GM20000 (cell line): ENCODE data around the gene ZNF367.

Experiments used
- DNase-seq: peaks from one replicate; pipeline ENCODE4 v3.0.0; 2012; ENCODE audit warnings: low spot score
- TF ChIP-seq, protein P1 (sequence below): IDR thresholded peaks from 2 replicates; pipeline ENCODE4 v1.5.1; 2012; ENCODE audit warnings: mild to moderate bottlenecking, control low read depth; ENCODE audit errors: extremely low read depth, missing control alignments

The ZNF367 gene

DNA sequence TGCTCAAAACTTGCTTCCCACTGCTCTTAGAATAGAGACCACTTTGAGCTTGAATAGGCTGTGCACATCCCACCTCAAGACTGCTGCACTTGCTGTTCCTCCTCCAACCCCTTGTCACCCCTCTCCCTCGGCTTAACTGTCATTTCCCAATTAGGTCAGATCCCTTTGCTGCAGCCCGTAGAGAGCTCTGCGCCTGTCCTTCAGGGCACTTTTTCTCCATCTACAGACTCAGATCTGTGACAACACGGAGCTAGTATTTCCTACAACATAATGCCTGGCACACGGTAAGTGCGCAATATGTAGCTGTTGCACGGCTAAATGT lies 31.3 kb upstream of the ZNF367 start:
- DNase-seq = no peak
- TF ChIP-seq, protein P1, sequence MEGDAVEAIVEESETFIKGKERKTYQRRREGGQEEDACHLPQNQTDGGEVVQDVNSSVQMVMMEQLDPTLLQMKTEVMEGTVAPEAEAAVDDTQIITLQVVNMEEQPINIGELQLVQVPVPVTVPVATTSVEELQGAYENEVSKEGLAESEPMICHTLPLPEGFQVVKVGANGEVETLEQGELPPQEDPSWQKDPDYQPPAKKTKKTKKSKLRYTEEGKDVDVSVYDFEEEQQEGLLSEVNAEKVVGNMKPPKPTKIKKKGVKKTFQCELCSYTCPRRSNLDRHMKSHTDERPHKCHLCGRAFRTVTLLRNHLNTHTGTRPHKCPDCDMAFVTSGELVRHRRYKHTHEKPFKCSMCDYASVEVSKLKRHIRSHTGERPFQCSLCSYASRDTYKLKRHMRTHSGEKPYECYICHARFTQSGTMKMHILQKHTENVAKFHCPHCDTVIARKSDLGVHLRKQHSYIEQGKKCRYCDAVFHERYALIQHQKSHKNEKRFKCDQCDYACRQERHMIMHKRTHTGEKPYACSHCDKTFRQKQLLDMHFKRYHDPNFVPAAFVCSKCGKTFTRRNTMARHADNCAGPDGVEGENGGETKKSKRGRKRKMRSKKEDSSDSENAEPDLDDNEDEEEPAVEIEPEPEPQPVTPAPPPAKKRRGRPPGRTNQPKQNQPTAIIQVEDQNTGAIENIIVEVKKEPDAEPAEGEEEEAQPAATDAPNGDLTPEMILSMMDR = no peak

DNA sequence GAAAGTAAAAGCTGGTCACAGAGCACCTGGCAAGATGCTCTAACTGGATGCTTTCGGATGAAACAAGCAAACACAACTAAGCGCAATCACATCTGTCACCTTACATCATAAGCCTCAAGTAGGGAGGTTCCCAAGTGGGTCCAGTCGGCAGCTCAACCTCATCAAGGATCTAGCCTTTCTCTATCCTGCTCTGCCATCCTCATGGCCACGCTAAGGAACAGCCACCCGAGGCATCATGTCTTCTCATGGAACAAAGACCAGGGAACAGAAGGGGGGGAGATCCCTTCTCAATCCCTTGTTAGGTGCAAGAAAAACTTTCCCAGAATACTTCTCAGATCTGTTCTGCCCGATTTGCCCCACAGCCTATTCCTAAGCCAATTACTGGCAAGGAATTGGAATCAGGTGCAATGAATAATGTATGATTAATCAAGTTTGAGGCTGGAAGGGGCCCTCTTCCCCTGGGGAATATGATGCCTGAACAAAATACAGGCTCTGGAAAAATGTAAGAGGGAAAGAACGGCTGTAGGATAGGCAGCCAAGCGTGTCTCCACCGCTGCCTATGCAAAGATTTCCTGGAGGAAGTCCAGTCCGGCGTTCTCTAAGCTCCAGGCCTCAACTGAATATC lies 30.5 kb upstream of the ZNF367 start:
- no peak for DNase-seq
- TF ChIP-seq, protein P1 = no peak

DNA sequence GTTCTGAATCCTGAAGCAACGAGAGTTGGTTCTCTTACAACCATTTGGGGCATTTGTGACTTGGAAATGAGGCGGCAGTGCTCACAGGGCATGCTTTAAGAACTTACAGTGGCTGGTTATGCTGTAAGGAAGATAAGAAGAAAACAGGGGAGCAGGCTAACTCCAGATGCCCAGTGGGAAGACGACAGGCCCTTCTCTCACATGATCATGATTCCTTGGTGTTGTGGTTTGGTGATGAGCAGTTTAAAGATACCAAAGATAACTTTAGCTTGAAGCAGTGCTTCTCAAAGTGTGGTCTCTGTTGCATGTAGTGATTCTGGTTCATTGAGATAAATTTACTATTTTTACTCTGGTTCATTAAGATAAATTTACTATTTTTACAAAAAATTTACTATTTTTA lies 29.2 kb upstream of the ZNF367 start:
- TF ChIP-seq, protein P1 = no peak
- DNase-seq = no peak

DNA sequence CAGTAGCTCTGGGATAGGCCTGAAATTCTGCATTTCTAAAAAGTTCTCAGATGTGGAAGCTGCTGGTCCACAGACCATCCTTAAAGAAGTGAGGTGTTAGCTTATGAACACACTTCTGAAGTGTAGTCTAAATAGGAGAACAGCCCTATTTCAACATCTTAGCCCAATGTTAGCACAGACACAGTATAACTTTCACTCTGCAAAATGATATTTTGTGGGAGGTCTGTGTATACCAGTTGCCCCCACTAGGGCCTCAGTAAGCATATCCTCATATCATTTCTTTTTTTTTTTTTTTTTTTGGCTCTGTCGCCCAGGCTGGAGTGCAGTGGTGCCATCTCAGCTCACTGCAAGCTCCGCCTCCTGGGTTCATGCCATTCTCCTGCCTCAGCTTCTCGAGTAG lies 24.3 kb upstream of the ZNF367 start:
- TF ChIP-seq, protein P1 = no peak
- no peak for DNase-seq

DNA sequence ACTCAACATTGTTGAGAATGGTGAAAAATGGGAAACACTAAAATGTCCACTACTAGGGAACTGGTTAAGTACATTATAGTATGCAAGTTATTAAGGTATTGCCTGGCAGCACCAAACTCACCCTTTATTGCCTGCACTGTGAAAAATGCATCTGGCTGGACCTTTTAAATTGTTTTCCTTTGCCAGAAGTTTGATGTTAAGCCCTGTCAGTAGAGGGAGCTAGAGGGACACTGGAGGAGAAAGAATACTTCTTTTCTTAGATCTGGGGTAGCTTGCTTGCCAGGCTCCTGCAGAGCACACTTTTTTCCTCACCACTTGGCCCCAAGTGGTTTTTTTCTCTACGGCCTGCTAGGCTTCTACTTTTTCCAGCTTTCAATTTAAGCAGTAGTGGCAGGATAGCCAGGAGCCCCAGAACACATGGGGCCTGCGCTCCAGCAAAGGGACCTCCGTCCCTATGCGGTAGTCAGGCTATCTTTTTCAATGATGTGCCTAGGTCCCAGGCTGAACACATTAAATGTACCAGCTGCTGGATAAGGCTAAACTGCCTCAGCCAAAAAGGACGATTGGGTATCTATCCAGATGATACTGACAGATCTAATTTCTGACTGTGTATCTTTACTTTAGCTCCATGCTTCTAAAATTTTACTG lies 23.8 kb upstream of the ZNF367 start:
- TF ChIP-seq, protein P1 = peak; percentile 20
- peak; percentile 58 for DNase-seq

DNA sequence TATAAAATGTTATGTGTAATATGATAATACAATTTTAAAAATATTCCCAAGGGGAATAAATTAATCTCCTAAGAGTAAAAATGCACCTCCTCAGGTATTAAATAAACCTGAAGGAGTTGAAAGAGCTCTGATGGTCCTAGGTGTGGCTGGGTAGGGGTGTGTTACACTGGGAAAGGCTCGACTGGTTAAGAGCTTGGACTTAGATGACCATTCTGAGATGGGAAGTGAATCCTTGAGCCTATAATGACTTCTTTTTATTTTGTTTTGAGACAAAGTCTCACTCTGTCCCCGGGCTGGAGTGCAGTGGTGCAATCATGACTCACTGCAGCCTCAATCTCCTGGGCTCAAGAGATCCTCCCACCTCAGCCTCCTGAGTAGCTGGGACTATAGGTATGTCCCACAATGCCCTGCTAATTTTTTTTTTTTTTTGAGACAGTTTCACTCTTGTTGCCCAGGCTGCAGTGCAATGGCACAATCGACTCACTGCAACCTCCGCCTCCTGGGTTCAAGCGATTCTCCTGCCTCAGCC lies 22.6 kb upstream of the ZNF367 start:
- DNase-seq = no peak
- TF ChIP-seq, protein P1 = no peak

DNA sequence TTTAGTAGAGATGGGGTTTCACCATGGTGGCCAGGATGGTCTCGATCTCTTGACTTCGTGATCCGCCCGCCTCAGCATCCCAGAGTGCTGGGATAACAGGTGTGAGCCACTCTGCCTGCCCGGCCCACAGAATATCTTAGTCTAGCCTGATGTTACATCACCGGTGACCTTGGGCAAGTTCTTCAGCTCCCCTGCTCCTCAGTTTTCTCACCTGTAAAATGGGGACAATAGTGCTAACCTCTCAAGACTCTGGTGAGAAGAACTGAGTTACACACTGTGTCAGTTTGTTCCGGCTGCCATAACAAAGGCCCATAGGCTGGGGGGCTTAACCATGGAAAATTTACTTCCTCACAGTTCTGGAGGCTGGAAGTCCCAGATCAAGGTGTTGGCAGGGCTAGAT lies 19.3 kb upstream of the ZNF367 start:
- no peak for DNase-seq
- TF ChIP-seq, protein P1 = no peak
